Uterus (tissue), 4 donors: ENCODE data around the gene EP400. TPM values are rescaled to one million over a fixed set of nuclear protein-coding genes. Genes with fewer than 3 reads are reported as not detected.

Experiments used
- DNase-seq, 2 donors: peaks; one replicate each; pipeline ENCODE4 v3.0.0-alpha.2; 2019 to 2020
- H3K27ac ChIP-seq, 2 donors: fragments of 200-600 bp; sonication (generic); 1 replicate in 1 of 2; 2 replicates in 1 of 2; pipeline ENCODE4 v1.5.1; 2016 to 2018
- H3K27me3 ChIP-seq, 2 donors: fragments of 200-600 bp; sonication (generic); one replicate each; pipeline ENCODE4 v1.5.1; 2018 to 2019; ENCODE audit warnings: control low read depth in 1 of 2
- H3K36me3 ChIP-seq, 2 donors: fragments of 200-600 bp; sonication (generic); one replicate each; pipeline ENCODE4 v1.5.1; 2019; ENCODE audit warnings: control low read depth in 1 of 2
- H3K4me1 ChIP-seq, 2 donors: fragments of 200-600 bp; sonication (generic); one replicate each; pipeline ENCODE4 v1.5.1; 2018 to 2019; ENCODE audit warnings: control low read depth in 1 of 2
- H3K4me3 ChIP-seq, 2 donors: fragments of 200-600 bp; sonication (generic); 1 replicate in 1 of 2; 2 replicates in 1 of 2; pipeline ENCODE4 v1.5.1; 2018 to 2019; ENCODE audit warnings: mild to moderate bottlenecking in 1 of 2
- H3K9me3 ChIP-seq, 2 donors: fragments of 200-600 bp; sonication (generic); one replicate each; pipeline ENCODE4 v1.5.1; 2019; ENCODE audit warnings: control low read depth in 1 of 2
- POLR2A ChIP-seq, 2 donors: fragments of 450-650 bp; IDR thresholded peaks; one replicate each; pipeline ENCODE4 v1.6.1; 2016; ENCODE audit warnings: antibody characterized with exemption in 2 of 2, mild to moderate bottlenecking in 1 of 2, moderate library complexity in 1 of 2
- intact Hi-C: fragments of 100-400 bp; cut with DNase I; formaldehyde crosslinking; loops from one replicate; pipeline ENCODE4 v1.15.1; 2023; ENCODE audit warnings: low total_unique reads
- total RNA-seq, 4 donors: library from RNA; depleted of rRNA in 3 of 4; stranded (reverse); fragments of >200 nt in 3 of 4; gene quantifications; one replicate each; pipeline versions ENCODE4 v1.1.0 to v1.2.4, GENCODE V29; 2014 to 2023
- TF ChIP-seq, protein P1 (sequence below), 4 experiments: fragments of 200-600 bp in 2 of 4; fragments of 450-650 bp in 2 of 4; sonication (generic) in 2 of 4; IDR thresholded peaks; one replicate each; pipeline ENCODE4 v1.5.1; 2016 to 2019; ENCODE audit warnings: antibody characterized with exemption in 4 of 4, mild to moderate bottlenecking in 2 of 4, moderate library complexity in 1 of 4
- donor health status: DM: yes; HTN: yes; CAD: no.

The EP400 gene
- total RNA-seq, 4 donors from 2014 or later = 11.8 to 70.6 (median 28.2) TPM

DNA sequence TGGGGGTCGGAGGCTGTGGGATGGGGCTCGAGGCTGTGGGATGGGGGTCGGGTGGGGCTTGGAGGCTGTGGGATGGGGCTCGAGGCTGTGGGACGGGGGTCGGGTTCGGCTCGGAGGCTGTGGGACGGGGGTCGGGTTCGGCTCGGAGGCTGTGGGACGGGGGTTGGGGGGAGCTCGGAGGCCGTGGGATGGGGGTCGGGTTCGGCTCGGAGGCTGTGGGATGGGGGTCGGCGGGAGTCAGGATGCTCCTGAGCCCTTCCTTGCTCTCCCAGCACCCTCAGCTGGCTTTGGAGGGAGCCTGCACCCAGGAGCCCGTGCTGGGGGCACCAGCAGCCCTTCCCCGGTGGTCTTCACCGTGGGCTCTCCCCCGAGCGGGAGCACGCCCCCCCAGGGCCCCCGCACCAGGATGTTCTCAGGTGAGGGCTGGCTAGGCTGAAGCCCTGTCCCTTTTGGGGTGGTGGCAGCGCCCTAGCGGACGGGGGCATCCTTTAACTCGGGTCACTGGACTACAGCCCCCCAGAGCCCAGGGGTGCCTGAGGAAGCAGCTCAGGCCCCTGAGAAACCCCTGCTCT lies 32.5 kb upstream of the EP400 start:
- Histone ChIP-seq H3K36me3 (no peaks in the 10 kb centered on the region), H3K27me3 (no peaks in the 10 kb centered on the region), H3K4me1 (no peaks in the 10 kb centered on the region), H3K4me3 (no peak overlapping the region), H3K27ac (no peak overlapping the region), H3K9me3 (no peaks in the 10 kb centered on the region)
- TF ChIP-seq, protein P1, sequence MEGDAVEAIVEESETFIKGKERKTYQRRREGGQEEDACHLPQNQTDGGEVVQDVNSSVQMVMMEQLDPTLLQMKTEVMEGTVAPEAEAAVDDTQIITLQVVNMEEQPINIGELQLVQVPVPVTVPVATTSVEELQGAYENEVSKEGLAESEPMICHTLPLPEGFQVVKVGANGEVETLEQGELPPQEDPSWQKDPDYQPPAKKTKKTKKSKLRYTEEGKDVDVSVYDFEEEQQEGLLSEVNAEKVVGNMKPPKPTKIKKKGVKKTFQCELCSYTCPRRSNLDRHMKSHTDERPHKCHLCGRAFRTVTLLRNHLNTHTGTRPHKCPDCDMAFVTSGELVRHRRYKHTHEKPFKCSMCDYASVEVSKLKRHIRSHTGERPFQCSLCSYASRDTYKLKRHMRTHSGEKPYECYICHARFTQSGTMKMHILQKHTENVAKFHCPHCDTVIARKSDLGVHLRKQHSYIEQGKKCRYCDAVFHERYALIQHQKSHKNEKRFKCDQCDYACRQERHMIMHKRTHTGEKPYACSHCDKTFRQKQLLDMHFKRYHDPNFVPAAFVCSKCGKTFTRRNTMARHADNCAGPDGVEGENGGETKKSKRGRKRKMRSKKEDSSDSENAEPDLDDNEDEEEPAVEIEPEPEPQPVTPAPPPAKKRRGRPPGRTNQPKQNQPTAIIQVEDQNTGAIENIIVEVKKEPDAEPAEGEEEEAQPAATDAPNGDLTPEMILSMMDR (IDR thresholded peaks at IDR 0.05) = no peak
- TF ChIP-seq POLR2A (IDR thresholded peaks at IDR 0.05) = no peak
- no peak for DNase-seq
- intact Hi-C loops = no loop called here

GRCh38 chr12:131917711-131918306 lies 31.9 kb upstream of the EP400 start:
- intact Hi-C loops = no loop called here
- H3K27ac ChIP-seq = no peak overlapping the region
- H3K27me3 ChIP-seq = no peaks in the 10 kb centered on the region
- DNase-seq = no peak
- H3K4me1 ChIP-seq = no peaks in the 10 kb centered on the region
- TF ChIP-seq POLR2A (IDR thresholded peaks at IDR 0.05) = no peak
- TF ChIP-seq, protein P1 (IDR thresholded peaks at IDR 0.05) = no peak
- H3K4me3 ChIP-seq = no peak overlapping the region
- H3K9me3 ChIP-seq = no peaks in the 10 kb centered on the region
- no peaks in the 10 kb centered on the region for H3K36me3 ChIP-seq

DNA sequence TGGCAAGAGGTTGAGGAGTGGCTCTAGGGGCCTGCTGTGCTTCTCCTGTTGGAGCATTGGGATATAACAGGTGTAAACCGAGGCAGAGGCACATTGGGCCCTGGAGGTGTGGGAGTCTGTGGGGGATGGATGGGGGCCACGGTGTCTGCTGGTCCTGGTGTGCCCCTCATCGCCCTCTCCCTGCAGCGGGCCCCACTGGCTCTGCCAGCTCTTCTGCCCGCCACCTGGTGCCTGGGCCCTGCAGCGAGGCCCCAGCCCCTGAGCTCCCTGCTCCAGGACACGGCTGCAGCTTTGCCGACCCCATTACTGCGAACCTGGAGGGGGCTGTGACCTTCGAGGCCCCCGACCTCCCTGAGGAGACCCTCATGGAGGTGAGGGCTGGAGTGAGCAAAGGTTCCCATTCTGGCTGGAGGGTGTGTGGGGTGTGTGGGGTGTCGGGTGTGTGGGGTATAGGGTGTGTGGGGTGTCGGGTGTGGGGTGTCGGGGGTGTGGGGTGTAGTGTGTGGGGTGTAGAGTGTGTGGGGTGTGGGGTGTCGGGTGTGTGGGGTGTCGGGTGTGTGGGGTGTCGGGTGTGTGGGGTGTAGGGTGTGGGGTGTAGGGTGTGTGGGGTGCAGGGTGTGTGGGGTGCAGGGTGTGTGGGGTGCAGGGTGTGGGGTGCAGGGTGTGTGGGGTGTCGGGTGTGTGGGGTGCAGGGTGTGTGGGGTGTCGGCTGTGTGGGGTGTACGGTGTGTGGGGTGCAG lies 31.3 kb upstream of the EP400 start:
- TF ChIP-seq, protein P1 (IDR thresholded peaks at IDR 0.05) = no peak
- TF ChIP-seq POLR2A (IDR thresholded peaks at IDR 0.05) = no peak
- Histone ChIP-seq H3K9me3 (no peaks in the 10 kb centered on the region), H3K4me3 (no peak overlapping the region), H3K27ac (no peak overlapping the region), H3K4me1 (no peaks in the 10 kb centered on the region), H3K27me3 (no peaks in the 10 kb centered on the region), H3K36me3 (no peaks in the 10 kb centered on the region)
- DNase-seq = no peak
- intact Hi-C loops = no loop called here

- Histone ChIP-seq H3K4me1 (no peaks in the 10 kb centered on the region), H3K36me3 (no peaks in the 10 kb centered on the region), H3K27ac (no peak overlapping the region), H3K4me3 (no peak overlapping the region), H3K9me3 (no peaks in the 10 kb centered on the region), H3K27me3 (no peaks in the 10 kb centered on the region)
- intact Hi-C loops = no loop called here
- DNase-seq = no peak
- TF ChIP-seq POLR2A (IDR thresholded peaks at IDR 0.05) = no peak
- TF ChIP-seq, protein P1 (IDR thresholded peaks at IDR 0.05) = no peak
These were observed 30.7 kb upstream of the EP400 start for GRCh38 chr12:131919051-131919347.
